ENCODE results near the gene GPRASP2. TPM values are rescaled to one million over a fixed set of nuclear protein-coding genes. Genes with fewer than 3 reads are reported as not detected.

GPRASP2 gene
- total and polyA plus RNA-seq, 2 experiments from 2014 or later, result 23.8 to 36.7 TPM

- Histone ChIP-seq H3K4me1 (ENCODE audit: low read depth) (no peaks in the 10 kb centered on the region), H3K27me3 (no peaks in the 10 kb centered on the region), H3K9me3 (ENCODE audit: low read depth) (no peaks in the 10 kb centered on the region), H3K36me3 (no peaks in the 10 kb centered on the region), H3K27ac (no peak overlapping the region), H3K4me3 (peak overlapping the region; percentile 40)
- DNase-seq (ENCODE audit: low read depth in 1 of 2, low spot score in 1 of 2), result peak; percentile 42 to 45
- TF ChIP-seq, protein P1, sequence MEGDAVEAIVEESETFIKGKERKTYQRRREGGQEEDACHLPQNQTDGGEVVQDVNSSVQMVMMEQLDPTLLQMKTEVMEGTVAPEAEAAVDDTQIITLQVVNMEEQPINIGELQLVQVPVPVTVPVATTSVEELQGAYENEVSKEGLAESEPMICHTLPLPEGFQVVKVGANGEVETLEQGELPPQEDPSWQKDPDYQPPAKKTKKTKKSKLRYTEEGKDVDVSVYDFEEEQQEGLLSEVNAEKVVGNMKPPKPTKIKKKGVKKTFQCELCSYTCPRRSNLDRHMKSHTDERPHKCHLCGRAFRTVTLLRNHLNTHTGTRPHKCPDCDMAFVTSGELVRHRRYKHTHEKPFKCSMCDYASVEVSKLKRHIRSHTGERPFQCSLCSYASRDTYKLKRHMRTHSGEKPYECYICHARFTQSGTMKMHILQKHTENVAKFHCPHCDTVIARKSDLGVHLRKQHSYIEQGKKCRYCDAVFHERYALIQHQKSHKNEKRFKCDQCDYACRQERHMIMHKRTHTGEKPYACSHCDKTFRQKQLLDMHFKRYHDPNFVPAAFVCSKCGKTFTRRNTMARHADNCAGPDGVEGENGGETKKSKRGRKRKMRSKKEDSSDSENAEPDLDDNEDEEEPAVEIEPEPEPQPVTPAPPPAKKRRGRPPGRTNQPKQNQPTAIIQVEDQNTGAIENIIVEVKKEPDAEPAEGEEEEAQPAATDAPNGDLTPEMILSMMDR (IDR thresholded peaks at IDR 0.05; ENCODE audit: low read depth, low read length), result no peak
These were observed 33.8 kb downstream of the GPRASP2 start for GRCh38 chrX:102745857-102746584.

DNA sequence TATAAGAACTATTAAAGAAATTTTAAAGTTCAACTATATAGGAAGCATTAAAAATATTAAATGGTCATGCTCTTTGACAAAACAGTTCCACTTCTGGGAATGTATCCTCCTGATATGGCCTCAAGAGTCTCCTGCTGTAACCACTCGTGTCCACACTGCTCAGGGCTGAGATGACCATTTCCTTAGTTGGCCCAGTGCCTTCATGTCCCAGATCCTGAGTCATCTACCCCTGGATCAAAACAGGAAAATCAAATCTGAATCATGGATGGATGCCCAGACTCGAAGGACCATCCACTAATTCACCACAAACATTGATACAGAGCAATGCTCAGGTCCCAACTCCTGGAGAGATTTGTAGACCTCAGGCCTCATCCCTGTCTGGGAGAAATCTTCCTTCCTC is 53.0 kb downstream of the GPRASP2 start:
- Histone ChIP-seq H3K27me3 (no peaks in the 10 kb centered on the region), H3K9me3 (ENCODE audit: low read depth) (no peaks in the 10 kb centered on the region), H3K27ac (no peak overlapping the region), H3K4me3 (no peak overlapping the region), H3K4me1 (ENCODE audit: low read depth) (no peaks in the 10 kb centered on the region), H3K36me3 (no peaks in the 10 kb centered on the region)
- TF ChIP-seq, protein P1 (IDR thresholded peaks at IDR 0.05; ENCODE audit: low read depth, low read length), result no peak
- DNase-seq (ENCODE audit: low read depth in 1 of 2, low spot score in 1 of 2), result peak in 1 of 2 donors; percentile 84

GRCh38 chrX:102765809-102766208 is 53.6 kb downstream of the GPRASP2 start:
- Histone ChIP-seq H3K36me3 (no peaks in the 10 kb centered on the region), H3K9me3 (ENCODE audit: low read depth) (no peaks in the 10 kb centered on the region), H3K4me1 (ENCODE audit: low read depth) (no peaks in the 10 kb centered on the region), H3K27me3 (no peaks in the 10 kb centered on the region), H3K4me3 (no peak overlapping the region), H3K27ac (no peak overlapping the region)
- peak in 1 of 2 donors; percentile 77 for DNase-seq (ENCODE audit: low read depth in 1 of 2, low spot score in 1 of 2)
- TF ChIP-seq, protein P1 (IDR thresholded peaks at IDR 0.05; ENCODE audit: low read depth, low read length), result no peak

DNA sequence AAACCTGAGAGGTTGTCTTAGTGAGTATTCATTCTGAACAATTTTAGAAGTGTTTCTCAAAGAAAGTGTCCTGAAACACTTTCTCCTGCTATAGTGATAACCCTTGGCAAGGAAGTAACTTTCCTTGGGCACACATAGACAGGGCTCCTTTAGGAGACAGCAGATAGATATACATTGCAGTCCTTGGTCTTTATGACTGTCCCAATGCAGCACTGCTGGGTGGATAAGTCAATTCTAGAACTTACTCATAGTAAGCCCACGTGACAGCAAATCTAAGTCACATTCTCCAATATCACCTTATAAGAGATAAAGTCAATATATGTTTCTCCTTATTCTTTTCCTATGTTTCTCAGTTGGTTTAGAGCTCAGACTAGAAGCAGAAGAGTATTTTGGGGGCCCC is 55.0 kb downstream of the GPRASP2 start:
- Histone ChIP-seq H3K36me3 (no peaks in the 10 kb centered on the region), H3K27me3 (no peaks in the 10 kb centered on the region), H3K27ac (no peak overlapping the region), H3K9me3 (ENCODE audit: low read depth) (no peaks in the 10 kb centered on the region), H3K4me3 (no peak overlapping the region), H3K4me1 (ENCODE audit: low read depth) (no peaks in the 10 kb centered on the region)
- TF ChIP-seq, protein P1 (IDR thresholded peaks at IDR 0.05; ENCODE audit: low read depth, low read length), result no peak
- no peak for DNase-seq (ENCODE audit: low read depth in 1 of 2, low spot score in 1 of 2)

Other genes starting within 250 kb of the GPRASP2 start
- 0.24 TPM in 1 of 2 replicates, not detected in the other for gene TCP11X2, start 240.6 kb upstream of the GPRASP2 start, total RNA-seq
- not detected in 2 replicates for gene TCP11X2, start 240.6 kb upstream of the GPRASP2 start, polyA plus RNA-seq
- 3.8 and 13.2 TPM in 2 replicates for gene TMSB15A, start 195.7 kb upstream of the GPRASP2 start, total RNA-seq
- 36.7 and 72.9 TPM in 2 replicates for gene TMSB15A, start 195.7 kb upstream of the GPRASP2 start, polyA plus RNA-seq
- gene ARMCX5, start 112.9 kb upstream of the GPRASP2 start, total RNA-seq, result 23.9 and 31.3 TPM in 2 replicates
- 10.0 and 14.0 TPM in 2 replicates for gene ARMCX5, start 112.9 kb upstream of the GPRASP2 start, polyA plus RNA-seq
- 3.2 and 8.7 TPM in 2 replicates for gene GPRASP1, start 61.0 kb upstream of the GPRASP2 start, total RNA-seq
- 4.2 and 9.3 TPM in 2 replicates for gene GPRASP1, start 61.0 kb upstream of the GPRASP2 start, polyA plus RNA-seq
- 5.2 and 12.7 TPM in 2 replicates for gene GPRASP3, start 8.3 kb downstream of the GPRASP2 start, total RNA-seq
- 8.9 and 9.6 TPM in 2 replicates for gene GPRASP3, start 8.3 kb downstream of the GPRASP2 start, polyA plus RNA-seq
- 0.48 and 0.99 TPM in 2 replicates for gene RAB40AL, start 224.8 kb downstream of the GPRASP2 start, total RNA-seq
- gene RAB40AL, start 224.8 kb downstream of the GPRASP2 start, polyA plus RNA-seq, result 0.62 and 0.87 TPM in 2 replicates

All from cardiac muscle cell (in vitro differentiated cells and primary cell).